ENCODE measurements around the gene DNMT1. TPM values are rescaled to one million over a fixed set of nuclear protein-coding genes. Genes with fewer than 3 reads are reported as not detected.

The DNMT1 gene
- total RNA-seq, 1 experiment from 2014 or later: 117 TPM

- POLR2A ChIA-PET (ENCODE audit: unreplicated experiment): interaction anchor here (0.7 kb wide), 1 partner anchor 131 kb away, joined by 3 read pairs; no protein-coding TSS in a partner anchor
- Histone ChIP-seq H4K20me1 (ENCODE audit: insufficient read depth) (peaks cover 12% of the 10 kb centered on the region), H3K4me3 (no peak overlapping the region), H3K9me2 (ENCODE audit: insufficient read depth) (no peaks in the 10 kb centered on the region), H3K9me3 (ENCODE audit: insufficient read depth, low read depth) (no peaks in the 10 kb centered on the region), H3K27me3 (ENCODE audit: insufficient read depth, low read depth) (no peaks in the 10 kb centered on the region), H3K79me2 (ENCODE audit: low read depth) (peaks cover 29% of the 10 kb centered on the region), H3K4me2 (no peak overlapping the region), H3K4me1 (replicated peaks; ENCODE audit: insufficient read depth) (peaks cover 9% of the 10 kb centered on the region), H3K36me3 (ENCODE audit: low read depth) (peaks cover 20% of the 10 kb centered on the region), H2AFZ (no peak overlapping the region), H3F3A (ENCODE audit: insufficient read depth, low read depth) (peaks cover 21% of the 10 kb centered on the region), H3K27ac (no peak overlapping the region)
- CTCF ChIA-PET: interaction anchor here (0.6 kb wide), 1 partner anchor 148 kb away, joined by 3 read pairs; the partner anchor contains the start of gene MRPL4
- no peak for TF ChIP-seq CTCF (conservative IDR thresholded peaks at IDR 0.05)
- TF ChIP-seq EZH2 (IDR thresholded peaks at IDR 0.05; ENCODE audit: low read depth): no peak
- BruUV-seq (replicated peaks): no TSS peak
- intact Hi-C loops (cut with micrococcal nuclease; ENCODE audit: unreplicated experiment): loop anchor here (10.0 kb wide), 1 partner anchor 169 kb away; the partner anchor contains the start of gene OLFM2
- DNase-seq: no peak
Observed at GRCh38 chr19:10104130-10104513, 90.6 kb downstream of the DNMT1 start.

GRCh38 chr19:10102787-10103236 lies 91.9 kb downstream of the DNMT1 start:
- H3K27ac ChIP-seq: no peak overlapping the region

GRCh38 chr19:10100163-10100785 lies 94.5 kb downstream of the DNMT1 start:
- Histone ChIP-seq H3K36me3 (ENCODE audit: low read depth) (no peaks in the 10 kb centered on the region), H3K4me3 (no peak overlapping the region), H3K27ac (no peak overlapping the region), H3K9me2 (ENCODE audit: insufficient read depth) (no peaks in the 10 kb centered on the region), H2AFZ (no peak overlapping the region), H3F3A (ENCODE audit: insufficient read depth, low read depth) (peaks cover 21% of the 10 kb centered on the region; the same call in 1 of the 2 replicates), H3K79me2 (ENCODE audit: low read depth) (no peaks in the 10 kb centered on the region), H3K27me3 (ENCODE audit: insufficient read depth, low read depth) (no peaks in the 10 kb centered on the region), H3K4me2 (no peak overlapping the region), H3K9me3 (ENCODE audit: insufficient read depth, low read depth) (no peaks in the 10 kb centered on the region), H3K4me1 (replicated peaks; ENCODE audit: insufficient read depth) (peaks cover 11% of the 10 kb centered on the region), H4K20me1 (ENCODE audit: insufficient read depth) (no peaks in the 10 kb centered on the region)
- no TSS peak for BruUV-seq (replicated peaks)
- TF ChIP-seq CTCF (conservative IDR thresholded peaks at IDR 0.05) (no peak), EZH2 (IDR thresholded peaks at IDR 0.05; ENCODE audit: low read depth) (no peak)
- ChIA-PET CTCF (no interaction called here), POLR2A (ENCODE audit: unreplicated experiment) (no interaction called here)
- no peak for DNase-seq
- intact Hi-C loops (cut with micrococcal nuclease; ENCODE audit: unreplicated experiment): loop anchor here (10.0 kb wide), 1 partner anchor 165 kb away; the partner anchor contains the start of gene OLFM2

More at GRCh38 chr19:10102787-10103236, 91.9 kb downstream of the DNMT1 start:
- no TSS peak for BruUV-seq (replicated peaks)
- peaks cover 9% of the 10 kb centered on the region; the same call in 1 of the 2 replicates for H4K20me1 ChIP-seq (ENCODE audit: insufficient read depth)
- no peak overlapping the region for H2AFZ ChIP-seq
- intact Hi-C loops (cut with micrococcal nuclease; ENCODE audit: unreplicated experiment): loop anchor here (10.0 kb wide), 1 partner anchor 168 kb away; the partner anchor contains the start of gene OLFM2
- peaks cover 17% of the 10 kb centered on the region for H3K79me2 ChIP-seq (ENCODE audit: low read depth)
- no peak overlapping the region for H3K4me3 ChIP-seq
- peaks cover 7% of the 10 kb centered on the region for H3K36me3 ChIP-seq (ENCODE audit: low read depth)
- CTCF ChIA-PET: no interaction called here
- TF ChIP-seq EZH2 (IDR thresholded peaks at IDR 0.05; ENCODE audit: low read depth) (no peak), CTCF (conservative IDR thresholded peaks at IDR 0.05) (no peak)
- POLR2A ChIA-PET (ENCODE audit: unreplicated experiment): interaction anchor here (0.7 kb wide), 1 partner anchor 84 kb away, joined by 3 read pairs; no protein-coding TSS in a partner anchor
- H3K4me2 ChIP-seq: no peak overlapping the region
- DNase-seq: no peak
- peaks cover 18% of the 10 kb centered on the region; the same call in 1 of the 2 replicates for H3F3A ChIP-seq (ENCODE audit: insufficient read depth, low read depth)
- no peaks in the 10 kb centered on the region for H3K9me2 ChIP-seq (ENCODE audit: insufficient read depth)
- no peaks in the 10 kb centered on the region for H3K9me3 ChIP-seq (ENCODE audit: insufficient read depth, low read depth)
- H3K4me1 ChIP-seq (replicated peaks; ENCODE audit: insufficient read depth): peaks cover 7% of the 10 kb centered on the region
- H3K27me3 ChIP-seq (ENCODE audit: insufficient read depth, low read depth): no peaks in the 10 kb centered on the region
